Spleen (tissue), 7 donors: ENCODE measurements around the gene PAXX.

ENCODE experiments used
- CTCF ChIP-seq, 11 experiments: fragments of 200-600 bp in 7 of 11; fragments of 450-650 bp in 4 of 11; sonication (generic) in 4 of 11; IDR thresholded peaks in 8 of 11; conservative IDR thresholded peaks in 3 of 11; 1 replicate in 7 of 11; 2 replicates in 4 of 11; pipeline versions ENCODE4 v1.4.0 to v1.8.0; 2016 to 2021; ENCODE audit warnings: antibody characterized with exemption in 11 of 11, inconsistent platforms in 4 of 11, mild to moderate bottlenecking in 1 of 11
- POLR2A ChIP-seq, 3 donors: fragments of 450-650 bp; IDR thresholded peaks; one replicate each; pipeline ENCODE4 v1.5.1; 2017; ENCODE audit warnings: antibody characterized with exemption in 3 of 3, mild to moderate bottlenecking in 1 of 3
- POLR2AphosphoS5 ChIP-seq, 3 donors: sonication (generic); formaldehyde crosslinking; IDR thresholded peaks; one replicate each; pipeline ENCODE4 v1.5.1; 2017; ENCODE audit warnings: antibody characterized with exemption in 3 of 3
- donor health status: DM: no; HTN: no; CAD: no; lungs with moderate emphysema.
- donor health status: DM: no; HTN: no; CAD: no.
- donor health status: DM: no; HTN: no; CAD: no.

GRCh38 chr9:136952321-136952850 lies 39.8 kb upstream of the PAXX start:
- TF ChIP-seq CTCF (IDR thresholded peaks at IDR 0.05 in 8 of 11, conservative IDR thresholded peaks at IDR 0.05 in 3 of 11) (no peak), POLR2A (IDR thresholded peaks at IDR 0.05) (no peak), POLR2AphosphoS5 (IDR thresholded peaks at IDR 0.05) (peak; percentile 49 to 84 (median 76))
